CD4-positive, alpha-beta memory T cell (primary cell): ENCODE data around the gene DCP1A. TPM values are rescaled to one million over a fixed set of nuclear protein-coding genes. Genes with fewer than 3 reads are reported as not detected.

Experiments used
- CTCF ChIA-PET: fragments of 350-600 bp; sonication (Branson Sonifier 250); formaldehyde crosslinking; loops from one replicate; lab custom pipeline; 2021; ENCODE audit warnings: inconsistent platforms; ENCODE audit not compliant: partially characterized antibody; lab: Charles Lee
- POLR2A ChIA-PET: fragments of 350-600 bp; sonication (Branson Sonifier 250); formaldehyde crosslinking; loops from one replicate; lab custom pipeline; 2021; ENCODE audit not compliant: partially characterized antibody; lab: Charles Lee
- DNase-seq, 5 donors: peaks; one replicate each; pipeline versions ENCODE4 v3.0.0 to v3.0.0-alpha.2; 2020 to 2022; ENCODE audit warnings: mixed read lengths in 1 of 5
- H3K27ac ChIP-seq: one replicate; pipeline ENCODE4 v1.7.0; 2013; ENCODE audit warnings: low read depth, low read length
- H3K27me3 ChIP-seq: 2 replicates; pipeline ENCODE4 v1.7.0; 2013; ENCODE audit warnings: mild to moderate bottlenecking, low read length, moderate library complexity; ENCODE audit not compliant: insufficient read depth
- H3K36me3 ChIP-seq: 2 replicates; pipeline ENCODE4 v1.7.0; 2013; ENCODE audit warnings: mild to moderate bottlenecking, low read length, moderate library complexity; ENCODE audit not compliant: insufficient read depth
- H3K4me1 ChIP-seq: 2 replicates; pipeline ENCODE4 v1.7.0; 2013; ENCODE audit warnings: mild to moderate bottlenecking, low read length, moderate library complexity; ENCODE audit not compliant: insufficient read depth
- H3K4me3 ChIP-seq, 2 donors: one replicate each; pipeline ENCODE4 v1.7.0; 2013; ENCODE audit warnings: low read length in 2 of 2, mild to moderate bottlenecking in 1 of 2
- H3K9me3 ChIP-seq, 2 donors: one replicate each; pipeline ENCODE4 v1.7.0; 2013; ENCODE audit warnings: low read length in 2 of 2, control low read depth in 1 of 2; ENCODE audit not compliant: control insufficient read depth in 1 of 2
- H3K27ac Mint-ChIP-seq, 7 donors: one replicate each; pipeline ENCODE4 v1.8.0; 2020 to 2021; ENCODE audit warnings: mixed read lengths in 7 of 7, mild to moderate bottlenecking in 6 of 7, inconsistent platforms in 3 of 7, moderate library complexity in 3 of 7
- H3K27me3 Mint-ChIP-seq, 2 donors: one replicate each; pipeline ENCODE4 v1.8.0; 2020 to 2021; ENCODE audit warnings: mixed read lengths in 2 of 2
- H3K36me3 Mint-ChIP-seq, 2 donors: one replicate each; pipeline ENCODE4 v1.8.0; 2020 to 2021; ENCODE audit warnings: mixed read lengths in 2 of 2, inconsistent platforms in 1 of 2, mild to moderate bottlenecking in 1 of 2
- H3K4me1 Mint-ChIP-seq, 4 donors: one replicate each; pipeline ENCODE4 v1.8.0; 2020 to 2021; ENCODE audit warnings: mixed read lengths in 4 of 4, mild to moderate bottlenecking in 1 of 4
- H3K4me3 Mint-ChIP-seq, 8 donors: one replicate each; pipeline ENCODE4 v1.8.0; 2020 to 2021; ENCODE audit warnings: mixed read lengths in 8 of 8, mild to moderate bottlenecking in 7 of 8, moderate library complexity in 6 of 8, inconsistent platforms in 3 of 8
- H3K9me3 Mint-ChIP-seq, 8 donors: one replicate each; pipeline ENCODE4 v1.8.0; 2020 to 2021; ENCODE audit warnings: mixed read lengths in 8 of 8, mild to moderate bottlenecking in 5 of 8, inconsistent platforms in 3 of 8, moderate library complexity in 1 of 8
- intact Hi-C: fragments of 100-400 bp; cut with micrococcal nuclease; formaldehyde crosslinking; loops from one replicate; pipeline ENCODE4 v1.15.1; 2023
- polyA plus RNA-seq, 2 donors: library from polyadenylated mRNA; unstranded; fragments of 300-500 nt; fragmentation: Illumina TruSeq; gene quantifications; one replicate each; pipeline ENCODE4 v1.2.3, GENCODE V29; 2021
- total RNA-seq, 2 experiments: library from RNA; stranded (reverse); gene quantifications; one replicate each; pipeline ENCODE4 v1.2.3, GENCODE V29; 2021

DCP1A gene
- total and polyA plus RNA-seq, 4 experiments from 2014 or later: 40.9 to 94.1 (median 59.3) TPM

DNA sequence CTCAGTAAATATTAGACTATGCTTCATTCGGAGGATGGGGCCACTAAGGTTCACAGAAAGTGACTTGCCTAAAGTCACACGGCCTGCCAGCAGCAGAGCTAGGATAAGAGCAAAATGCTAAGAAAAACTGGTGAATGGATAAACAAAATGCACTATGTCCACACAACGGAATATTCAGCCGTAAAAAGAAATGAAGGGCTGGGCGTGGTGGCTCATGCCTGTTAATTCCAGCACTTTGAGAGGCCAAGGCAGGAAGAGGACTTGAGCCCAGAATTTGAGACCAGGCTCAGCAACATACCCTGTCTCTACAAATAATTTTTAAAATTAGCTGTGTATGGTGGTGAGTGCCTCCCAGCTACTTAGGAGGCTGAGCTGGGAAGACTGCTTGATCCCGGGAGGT lies 99.2 kb downstream of the DCP1A start:
- Histone ChIP-seq H3K9me3 (no peaks in the 10 kb centered on the region), H3K27ac (no peak overlapping the region), H3K4me3 (no peak overlapping the region), H3K36me3 (no peaks in the 10 kb centered on the region), H3K27me3 (no peaks in the 10 kb centered on the region), H3K4me1 (peaks cover 37% of the 10 kb centered on the region)
- CTCF ChIA-PET: interaction anchor here (1.1 to 2.0 kb wide), 2 partner anchors 26 to 47 kb away, joined by 3 to 5 read pairs; no protein-coding TSS in a partner anchor
- Mint-ChIP-seq H3K4me3 (no peak overlapping the region), H3K4me1 (peaks cover 23 to 62% (median 44%) of the 10 kb centered on the region in 4 donors), H3K27me3 (no peaks in the 10 kb centered on the region), H3K9me3 (no peaks in the 10 kb centered on the region), H3K36me3 (peaks cover 4 to 15% of the 10 kb centered on the region in 2 donors), H3K27ac (no peak overlapping the region)
- intact Hi-C loops: no loop called here
- POLR2A ChIA-PET: no interaction called here
- no peak for DNase-seq

DNA sequence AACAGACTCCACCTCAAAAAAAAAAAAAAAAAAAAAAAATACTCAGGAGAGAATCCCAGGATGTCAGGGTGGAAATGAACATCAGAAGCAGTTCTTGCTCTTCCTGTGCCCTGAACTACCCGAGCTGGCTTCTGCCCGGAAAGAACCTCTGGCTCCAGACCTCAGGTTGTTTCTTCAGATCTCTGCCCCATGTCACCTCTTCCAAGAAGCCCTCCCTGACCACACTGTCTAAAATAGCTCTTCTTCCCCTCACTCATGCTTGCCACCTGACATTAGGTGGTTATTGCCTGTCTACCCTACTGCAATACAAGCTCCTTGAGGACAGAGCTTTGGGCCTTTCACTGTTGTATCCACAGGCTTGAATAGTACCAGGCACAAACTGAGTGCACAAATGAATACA lies 99.7 kb downstream of the DCP1A start:
- Histone ChIP-seq H3K27me3 (no peaks in the 10 kb centered on the region), H3K4me1 (peaks cover 32% of the 10 kb centered on the region), H3K36me3 (no peaks in the 10 kb centered on the region), H3K9me3 (no peaks in the 10 kb centered on the region), H3K4me3 (no peak overlapping the region), H3K27ac (no peak overlapping the region)
- H3K27me3 Mint-ChIP-seq: no peaks in the 10 kb centered on the region
- intact Hi-C loops: no loop called here
- peaks cover 4 to 15% of the 10 kb centered on the region in 2 donors for H3K36me3 Mint-ChIP-seq
- peak overlapping the region in 2 of 7 donors; percentile 8 to 87 for H3K27ac Mint-ChIP-seq
- DNase-seq: no peak
- H3K9me3 Mint-ChIP-seq: no peaks in the 10 kb centered on the region
- H3K4me1 Mint-ChIP-seq: peaks cover 21 to 58% (median 41%) of the 10 kb centered on the region in 4 donors
- ChIA-PET POLR2A (no interaction called here), CTCF (interaction anchor here (1.1 to 2.0 kb wide), 2 partner anchors 26 to 46 kb away, joined by 3 to 5 read pairs; no protein-coding TSS in a partner anchor)
- H3K4me3 Mint-ChIP-seq: no peak overlapping the region

DNA sequence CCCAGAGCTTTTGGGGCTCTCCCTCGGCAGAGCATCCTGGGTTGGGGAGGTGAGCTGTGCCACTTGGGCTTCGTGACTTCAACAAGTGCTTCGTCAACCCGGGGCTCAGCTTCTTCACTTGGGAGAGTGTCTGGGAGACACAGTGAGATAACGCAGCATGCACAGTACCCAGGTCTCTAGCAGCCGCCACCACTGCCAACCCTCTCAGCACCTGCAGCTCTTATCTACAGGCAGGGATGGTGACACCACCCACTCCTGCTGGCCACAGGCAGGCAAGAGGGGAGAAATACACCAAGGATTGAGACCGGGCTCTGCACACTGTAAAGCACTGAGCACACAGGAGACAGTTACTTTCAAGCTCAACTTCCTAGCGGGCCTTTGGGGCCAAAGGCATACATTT lies 103.1 kb downstream of the DCP1A start:
- Histone ChIP-seq H3K4me1 (peaks cover under 1% of the 10 kb centered on the region), H3K27ac (no peak overlapping the region), H3K36me3 (peaks cover 30% of the 10 kb centered on the region), H3K4me3 (no peak overlapping the region), H3K27me3 (no peaks in the 10 kb centered on the region), H3K9me3 (no peaks in the 10 kb centered on the region)
- Mint-ChIP-seq H3K9me3 (no peaks in the 10 kb centered on the region), H3K4me1 (peaks cover 12 to 25% (median 18%) of the 10 kb centered on the region in 4 donors), H3K36me3 (peaks cover 9 to 36% of the 10 kb centered on the region in 2 donors), H3K4me3 (no peak overlapping the region), H3K27ac (no peak overlapping the region), H3K27me3 (no peaks in the 10 kb centered on the region)
- POLR2A ChIA-PET: no interaction called here
- intact Hi-C loops: no loop called here
- CTCF ChIA-PET: interaction anchor here (1.4 to 1.7 kb wide), 2 partner anchors 25 to 48 kb away, joined by 4 to 6 read pairs; no protein-coding TSS in a partner anchor
- no peak for DNase-seq

DNA sequence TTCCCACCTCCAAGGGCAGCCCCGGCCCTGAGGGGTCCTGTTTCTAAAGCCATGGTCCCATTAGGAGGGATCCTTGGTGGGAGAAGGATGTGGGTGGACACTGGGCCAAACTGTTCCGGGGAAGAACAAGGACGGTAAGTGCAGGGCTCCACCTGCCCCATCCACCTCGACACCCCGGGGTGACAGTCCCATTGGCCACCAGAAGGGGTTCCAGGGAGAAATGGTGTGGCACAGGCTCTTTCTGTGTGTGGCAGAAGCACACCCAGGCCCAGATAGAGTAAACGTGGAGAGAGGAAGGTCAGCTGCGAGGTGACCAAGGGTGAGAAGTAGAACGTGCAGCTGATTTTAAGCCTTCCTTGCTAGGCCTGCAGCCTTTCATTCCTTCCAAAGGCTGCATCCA lies 103.6 kb downstream of the DCP1A start:
- ChIA-PET CTCF (interaction anchor here (1.4 to 1.7 kb wide), 2 partner anchors 25 to 48 kb away, joined by 4 to 6 read pairs; no protein-coding TSS in a partner anchor), POLR2A (no interaction called here)
- peak overlapping the region in 1 of 7 donors; percentile 43 for H3K27ac Mint-ChIP-seq
- intact Hi-C loops: no loop called here
- H3K36me3 Mint-ChIP-seq: peaks cover 12 to 40% of the 10 kb centered on the region in 2 donors
- H3K9me3 ChIP-seq: no peaks in the 10 kb centered on the region
- H3K4me3 ChIP-seq: no peak overlapping the region
- H3K27me3 Mint-ChIP-seq: no peaks in the 10 kb centered on the region
- H3K9me3 Mint-ChIP-seq: no peaks in the 10 kb centered on the region
- peaks cover 12 to 25% (median 18%) of the 10 kb centered on the region in 4 donors for H3K4me1 Mint-ChIP-seq
- no peak overlapping the region for H3K27ac ChIP-seq
- no peak overlapping the region for H3K4me3 Mint-ChIP-seq
- H3K27me3 ChIP-seq: no peaks in the 10 kb centered on the region
- no peak for DNase-seq
- no peaks in the 10 kb centered on the region for H3K4me1 ChIP-seq
- peaks cover 31% of the 10 kb centered on the region for H3K36me3 ChIP-seq

DNA sequence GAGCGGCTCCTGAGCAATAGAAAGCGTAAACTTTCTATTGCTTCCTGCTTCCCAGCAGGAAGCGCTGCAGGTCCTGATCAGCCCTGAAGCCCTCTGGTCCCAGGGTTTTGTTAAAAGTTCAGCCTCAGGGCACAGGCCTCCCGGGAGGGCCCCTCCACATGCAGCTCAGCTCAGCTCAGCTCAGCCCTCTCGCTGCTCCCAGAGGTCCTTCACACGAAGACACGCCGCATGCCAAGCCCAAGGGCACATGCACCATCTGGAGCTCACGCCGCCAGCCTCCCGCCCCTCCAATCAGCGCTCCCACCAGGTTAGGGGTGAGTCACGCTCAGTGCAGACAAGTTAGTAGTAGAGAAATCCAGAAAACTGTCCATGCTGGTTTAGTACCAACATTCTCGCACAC lies 104.2 kb downstream of the DCP1A start:
- Mint-ChIP-seq H3K27ac (peak overlapping the region in 1 of 7 donors; percentile 32), H3K4me3 (no peak overlapping the region), H3K9me3 (no peaks in the 10 kb centered on the region), H3K27me3 (no peaks in the 10 kb centered on the region), H3K4me1 (peaks cover 8 to 20% (median 14%) of the 10 kb centered on the region in 4 donors), H3K36me3 (peaks cover 14 to 44% of the 10 kb centered on the region in 2 donors)
- Histone ChIP-seq H3K9me3 (no peaks in the 10 kb centered on the region), H3K4me3 (no peak overlapping the region), H3K27ac (no peak overlapping the region), H3K36me3 (peaks cover 37% of the 10 kb centered on the region), H3K27me3 (no peaks in the 10 kb centered on the region), H3K4me1 (no peaks in the 10 kb centered on the region)
- DNase-seq: no peak
- CTCF ChIA-PET: interaction anchor here (1.4 to 1.7 kb wide), 2 partner anchors 24 to 47 kb away, joined by 4 to 6 read pairs; no protein-coding TSS in a partner anchor
- intact Hi-C loops: no loop called here
- POLR2A ChIA-PET: no interaction called here

DNA sequence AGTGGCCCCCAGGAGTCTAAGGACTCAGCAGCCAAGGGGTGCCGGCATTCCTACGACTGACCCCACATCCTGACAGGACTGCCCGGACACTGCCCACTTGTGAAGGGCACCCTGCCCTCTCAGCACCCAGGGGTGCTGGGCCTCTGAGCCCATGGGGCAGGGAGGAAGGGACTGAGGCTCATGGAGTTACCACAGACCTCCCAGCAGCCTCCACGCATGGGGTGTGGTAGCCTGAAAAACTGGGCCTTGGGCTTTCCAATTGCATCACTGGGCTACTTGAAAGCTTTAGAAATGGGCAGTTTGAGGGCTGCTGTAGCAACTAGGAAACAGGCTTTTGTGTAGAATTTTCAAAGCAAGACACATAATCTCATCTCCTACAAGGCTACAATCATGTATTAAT lies 104.7 kb downstream of the DCP1A start:
- no peak overlapping the region for H3K4me3 ChIP-seq
- peaks cover 12 to 44% of the 10 kb centered on the region in 2 donors for H3K36me3 Mint-ChIP-seq
- H3K4me3 Mint-ChIP-seq: no peak overlapping the region
- no peaks in the 10 kb centered on the region for H3K9me3 ChIP-seq
- DNase-seq: no peak
- no peaks in the 10 kb centered on the region for H3K27me3 Mint-ChIP-seq
- H3K27ac ChIP-seq: no peak overlapping the region
- peaks cover 3 to 15% (median 8%) of the 10 kb centered on the region in 4 donors for H3K4me1 Mint-ChIP-seq
- ChIA-PET POLR2A (no interaction called here), CTCF (no interaction called here)
- no peak overlapping the region for H3K27ac Mint-ChIP-seq
- H3K9me3 Mint-ChIP-seq: no peaks in the 10 kb centered on the region
- peaks cover 40% of the 10 kb centered on the region for H3K36me3 ChIP-seq
- no peaks in the 10 kb centered on the region for H3K27me3 ChIP-seq
- no peaks in the 10 kb centered on the region for H3K4me1 ChIP-seq
- intact Hi-C loops: no loop called here

DNA sequence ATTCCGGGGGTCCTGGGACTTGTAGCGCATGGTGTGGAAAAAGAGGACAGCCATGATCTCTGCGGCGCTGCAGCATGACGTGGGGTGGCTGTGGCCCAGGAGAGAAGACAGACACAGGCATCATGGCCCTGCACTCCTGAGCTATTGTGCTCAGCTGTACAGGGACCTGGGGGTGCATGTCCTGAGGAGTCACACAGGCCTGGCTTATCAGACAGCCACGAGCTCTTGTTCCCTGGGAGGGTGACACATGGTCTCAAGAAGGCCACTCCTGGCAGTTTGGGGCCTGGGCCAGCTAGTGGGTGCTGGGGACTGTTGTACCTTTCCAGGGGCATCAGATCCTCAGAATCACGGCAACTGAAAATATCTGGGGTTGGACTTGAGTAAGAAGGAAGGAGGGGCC lies 105.2 kb downstream of the DCP1A start:
- Mint-ChIP-seq H3K4me3 (no peak overlapping the region), H3K27me3 (no peaks in the 10 kb centered on the region), H3K27ac (peak overlapping the region in 1 of 7 donors; percentile 59), H3K36me3 (peaks cover 15 to 43% of the 10 kb centered on the region in 2 donors), H3K9me3 (no peaks in the 10 kb centered on the region), H3K4me1 (peaks cover 2 to 13% (median 7%) of the 10 kb centered on the region in 4 donors)
- ChIA-PET POLR2A (interaction anchor here (1.4 kb wide), 1 partner anchor 13 kb away, joined by 4 read pairs; the partner anchor contains the start of gene TKT), CTCF (no interaction called here)
- Histone ChIP-seq H3K36me3 (peaks cover 40% of the 10 kb centered on the region), H3K4me1 (no peaks in the 10 kb centered on the region), H3K4me3 (no peak overlapping the region), H3K27ac (no peak overlapping the region), H3K9me3 (no peaks in the 10 kb centered on the region), H3K27me3 (no peaks in the 10 kb centered on the region)
- no peak for DNase-seq
- intact Hi-C loops: no loop called here
